Measurements from ENCODE around the gene CYP3A7. TPM values are rescaled to one million over a fixed set of nuclear protein-coding genes. Genes with fewer than 3 reads are reported as not detected.
"Not testable (repeated sequence)": the region's sequence is repeated elsewhere in the genome, so short reads cannot be mapped to it uniquely, and the experiment has no call there.

The CYP3A7 gene
- total RNA-seq, 1 donor from 2014 or later: not detected

- FAIRE-seq (no peak), DNase-seq (ENCODE audit: low read depth) (no peak)
- TF ChIP-seq CTCF (IDR thresholded peaks at IDR 0.05; ENCODE audit: insufficient read depth, low read length, severe bottlenecking): no peak
- Histone ChIP-seq H3K4me3 (ENCODE audit: low read depth, low read length) (no peak overlapping the region), H3K27me3 (ENCODE audit: control insufficient read depth, insufficient read depth, low read length) (no peaks in the 10 kb centered on the region), H3K36me3 (ENCODE audit: control insufficient read depth, insufficient read depth, low read length) (peaks cover 1% of the 10 kb centered on the region)
Measured at GRCh38 chr7:99665312-99666012, 69.5 kb downstream of the CYP3A7 start.

GRCh38 chr7:99657879-99658278, 77.1 kb downstream of the CYP3A7 start:
- DNase-seq (ENCODE audit: low read depth); H3K27me3 ChIP-seq (ENCODE audit: control insufficient read depth, insufficient read depth, low read length); H3K4me3 ChIP-seq (ENCODE audit: low read depth, low read length); H3K36me3 ChIP-seq (ENCODE audit: control insufficient read depth, insufficient read depth, low read length); FAIRE-seq: not testable (repeated sequence)

Other genes starting within 250 kb of the CYP3A7 start
- gene ZNF394, start 234.9 kb downstream of the CYP3A7 start, total RNA-seq: 20.4 and 24.2 TPM in 2 replicates
- 10.3 and 10.5 TPM in 2 replicates for gene ZKSCAN5, start 230.5 kb downstream of the CYP3A7 start, total RNA-seq
- 4.5 and 5.5 TPM in 2 replicates for gene FAM200A, start 183.1 kb downstream of the CYP3A7 start, total RNA-seq
- gene ZNF655, start 176.6 kb downstream of the CYP3A7 start, total RNA-seq: 46.6 and 51.1 TPM in 2 replicates
- gene TMEM225B, start 136.9 kb downstream of the CYP3A7 start, total RNA-seq: 0.53 and 0.77 TPM in 2 replicates
- 12.4 and 13.8 TPM in 2 replicates for gene ZSCAN25, start 118.2 kb downstream of the CYP3A7 start, total RNA-seq
- gene CYP3A5, start 55.2 kb downstream of the CYP3A7 start, total RNA-seq: 3.7 and 30.2 TPM in 2 replicates
- gene CYP3A4, start 49.0 kb upstream of the CYP3A7 start, total RNA-seq: 0.26 TPM in 1 of 2 replicates, not detected in the other
- not detected in 2 replicates for gene CYP3A43, start 92.8 kb upstream of the CYP3A7 start, total RNA-seq
- not detected in 2 replicates for gene OR2AE1, start 141.8 kb upstream of the CYP3A7 start, total RNA-seq
- 17.1 and 20.7 TPM in 2 replicates for gene TRIM4, start 184.3 kb upstream of the CYP3A7 start, total RNA-seq
- not detected in 2 replicates for gene GJC3, start 194.4 kb upstream of the CYP3A7 start, total RNA-seq
- gene AZGP1, start 240.8 kb upstream of the CYP3A7 start, total RNA-seq: 1.2 and 1.6 TPM in 2 replicates